HCT116 (cell line): ENCODE data around the gene WNK1.

ENCODE experiments used
- CBX3 ChIP-seq: IDR thresholded peaks from 2 replicates; pipeline ENCODE4 v1.6.1; 2012; ENCODE audit warnings: low read depth
- EGR1 ChIP-seq: IDR thresholded peaks from 2 replicates; pipeline ENCODE4 v1.6.1; 2012; ENCODE audit warnings: low read depth
- EZH2 ChIP-seq: fragments of 200-600 bp; sonication (generic); IDR thresholded peaks from 2 replicates; pipeline ENCODE4 v1.6.1; 2017; ENCODE audit warnings: antibody characterized with exemption, mixed run types
- MAX ChIP-seq: IDR thresholded peaks from 2 replicates; pipeline ENCODE4 v1.6.1; 2012
- POLR2A ChIP-seq: IDR thresholded peaks from 2 replicates; pipeline ENCODE4 v1.7.0; 2011; ENCODE audit warnings: borderline replicate concordance; ENCODE audit not compliant: insufficient read depth, insufficient read length; ENCODE audit errors: extremely low read depth
- POLR2AphosphoS5 ChIP-seq: IDR thresholded peaks from 2 replicates; pipeline ENCODE4 v1.6.1; 2011; ENCODE audit warnings: mild to moderate bottlenecking, low read depth, low read length, moderate library complexity
- REST ChIP-seq: IDR thresholded peaks from 2 replicates; pipeline ENCODE4 v1.6.1; 2012; ENCODE audit warnings: low read depth
- SP1 ChIP-seq: IDR thresholded peaks from 2 replicates; pipeline ENCODE4 v1.6.1; 2012; ENCODE audit warnings: low read depth
- TCF7L2 ChIP-seq: IDR thresholded peaks from 2 replicates; pipeline ENCODE4 v1.7.0; 2011; ENCODE audit warnings: borderline replicate concordance, inconsistent platforms; ENCODE audit not compliant: insufficient read depth, insufficient read length; ENCODE audit errors: extremely low read depth
- ZFX ChIP-seq: fragments of 450-650 bp; IDR thresholded peaks from 2 replicates; pipeline ENCODE4 v1.6.1; 2017
- ZNF274 ChIP-seq: fragments of 200-500 bp; sonication (Bioruptor generic); IDR thresholded peaks from 2 replicates; pipeline ENCODE4 v1.6.1; 2014; ENCODE audit warnings: mild to moderate bottlenecking, low read depth, low read length, inconsistent platforms
- TF ChIP-seq, protein P1 (sequence below), 3 experiments: fragments of 200-600 bp in 1 of 3; sonication (generic) in 1 of 3; IDR thresholded peaks in 2 of 3; conservative IDR thresholded peaks in 1 of 3; 2 replicates each; pipeline ENCODE4 v1.5.1; 2012 to 2017; ENCODE audit warnings: low read depth in 2 of 3, low read length in 2 of 3, antibody characterized with exemption in 1 of 3, borderline replicate concordance in 1 of 3, control low read depth in 1 of 3, mild to moderate bottlenecking in 1 of 3, mixed read lengths in 1 of 3, mixed run types in 1 of 3, moderate library complexity in 1 of 3; ENCODE audit not compliant: insufficient read depth in 1 of 3

DNA sequence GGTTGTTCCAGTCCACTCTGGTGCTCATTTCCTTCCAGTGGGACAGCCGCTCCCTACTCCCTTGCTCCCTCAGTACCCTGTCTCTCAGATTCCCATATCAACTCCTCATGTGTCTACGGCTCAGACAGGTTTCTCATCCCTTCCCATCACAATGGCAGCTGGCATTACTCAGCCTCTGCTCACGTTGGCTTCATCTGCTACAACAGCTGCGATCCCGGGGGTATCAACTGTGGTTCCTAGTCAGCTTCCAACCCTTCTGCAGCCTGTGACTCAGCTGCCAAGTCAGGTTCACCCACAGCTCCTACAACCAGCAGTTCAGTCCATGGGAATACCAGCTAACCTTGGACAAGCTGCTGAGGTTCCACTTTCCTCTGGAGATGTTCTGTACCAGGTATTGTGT lies 127.3 kb downstream of the WNK1 start:
- no peak for TF ChIP-seq POLR2AphosphoS5
- no peak for TF ChIP-seq ZNF274
- no peak for TF ChIP-seq MAX
- TF ChIP-seq SP1, result no peak
- TF ChIP-seq POLR2A, result no peak
- TF ChIP-seq, protein P1, sequence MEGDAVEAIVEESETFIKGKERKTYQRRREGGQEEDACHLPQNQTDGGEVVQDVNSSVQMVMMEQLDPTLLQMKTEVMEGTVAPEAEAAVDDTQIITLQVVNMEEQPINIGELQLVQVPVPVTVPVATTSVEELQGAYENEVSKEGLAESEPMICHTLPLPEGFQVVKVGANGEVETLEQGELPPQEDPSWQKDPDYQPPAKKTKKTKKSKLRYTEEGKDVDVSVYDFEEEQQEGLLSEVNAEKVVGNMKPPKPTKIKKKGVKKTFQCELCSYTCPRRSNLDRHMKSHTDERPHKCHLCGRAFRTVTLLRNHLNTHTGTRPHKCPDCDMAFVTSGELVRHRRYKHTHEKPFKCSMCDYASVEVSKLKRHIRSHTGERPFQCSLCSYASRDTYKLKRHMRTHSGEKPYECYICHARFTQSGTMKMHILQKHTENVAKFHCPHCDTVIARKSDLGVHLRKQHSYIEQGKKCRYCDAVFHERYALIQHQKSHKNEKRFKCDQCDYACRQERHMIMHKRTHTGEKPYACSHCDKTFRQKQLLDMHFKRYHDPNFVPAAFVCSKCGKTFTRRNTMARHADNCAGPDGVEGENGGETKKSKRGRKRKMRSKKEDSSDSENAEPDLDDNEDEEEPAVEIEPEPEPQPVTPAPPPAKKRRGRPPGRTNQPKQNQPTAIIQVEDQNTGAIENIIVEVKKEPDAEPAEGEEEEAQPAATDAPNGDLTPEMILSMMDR (IDR thresholded peaks at IDR 0.05 in 2 of 3, conservative IDR thresholded peaks at IDR 0.05 in 1 of 3; ENCODE audit: borderline replicate concordance in 1 of 3, insufficient read depth in 1 of 3, low read depth in 2 of 3, low read length in 2 of 3), result no peak
- TF ChIP-seq EGR1, result no peak
- no peak for TF ChIP-seq EZH2
- no peak for TF ChIP-seq TCF7L2
- TF ChIP-seq REST, result no peak
- TF ChIP-seq ZFX, result no peak
- no peak for TF ChIP-seq CBX3
